Measurements from ENCODE around the gene MCF2L. TPM values are rescaled to one million over a fixed set of nuclear protein-coding genes. Genes with fewer than 3 reads are reported as not detected.

The MCF2L gene
- total and polyA plus RNA-seq, 10 of the 15 experiments (the other 5 are each of a cell fraction or from before 2014, with no cell fraction given): 0.06 to 1.1 (median 0.21) TPM; not detected in 2

DNA sequence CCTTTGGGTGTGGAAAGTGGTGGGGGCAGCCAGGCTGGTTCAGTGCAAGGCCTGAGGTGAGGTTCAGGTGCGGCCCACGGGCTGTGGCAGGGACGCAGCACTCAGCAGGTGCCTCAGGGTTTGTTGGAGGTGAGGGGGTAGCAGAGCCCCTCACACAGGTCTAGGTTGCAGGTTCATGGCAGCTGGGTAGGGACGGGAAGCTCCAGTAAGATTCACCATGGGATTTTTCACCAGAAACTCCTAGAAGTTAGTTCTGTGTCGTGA lies 14.0 kb downstream of the MCF2L start:
- ChIA-PET RAD21 (ENCODE audit: unreplicated experiment) (no interaction called here), POLR2A (no interaction called here), CTCF (no interaction called here), SMC1A (ENCODE audit: uncharacterized antibody, unreplicated experiment) (no interaction called here)
- FAIRE-seq (no peak), ATAC-seq (no peak), DNase-seq (ENCODE audit: low read depth, low spot score) (no peak)
- no peaks in the 10 kb centered on the region for H3K4me1 ChIP-seq (ENCODE audit: control insufficient read depth, insufficient read depth, low read length)
- 26% methylated on average over 5 of the region's 5 CpGs for WGBS (ENCODE audit: insufficient coverage, insufficient replicate concordance, low lambda C conversion rate, missing lambda C conversion rate)
- intact Hi-C loops (cut with micrococcal nuclease; ENCODE audit: unreplicated experiment) (no loop called here), in situ Hi-C loops (cut with MboI) (no loop called here)
- H3K79me2 ChIP-seq (ENCODE audit: control insufficient read depth, insufficient read depth, low read length): no peaks in the 10 kb centered on the region
- H3K27ac ChIP-seq (ENCODE audit: control insufficient read depth, insufficient read depth): no peak overlapping the region
- BruUV-seq (replicated peaks): no TSS peak
- no peaks in the 10 kb centered on the region for H3K9me3 ChIP-seq (replicated peaks; ENCODE audit: control insufficient read depth, insufficient read depth, low read length)
- no peak overlapping the region for H3K4me3 ChIP-seq
- H3K27me3 ChIP-seq (replicated peaks in 1 of 2; ENCODE audit: control insufficient read depth in 2 of 2, insufficient read depth in 2 of 2, low read length in 1 of 2): no peaks in the 10 kb centered on the region
- H4K20me1 ChIP-seq (ENCODE audit: control insufficient read depth, insufficient read depth): no peaks in the 10 kb centered on the region
- no peak overlapping the region for H3K9ac ChIP-seq (ENCODE audit: control insufficient read depth, insufficient read depth, low read length)
- no peak overlapping the region for H2AFZ ChIP-seq (ENCODE audit: control insufficient read depth, low read depth, low read length)
- TF ChIP-seq BACH1 (IDR thresholded peaks at IDR 0.05; ENCODE audit: borderline replicate concordance) (no peak), ETV6 (conservative IDR thresholded peaks at IDR 0.05 in 1 of 2, IDR thresholded peaks at IDR 0.05 in 1 of 2; ENCODE audit: borderline replicate concordance in 1 of 2, low read depth in 1 of 2) (no peak), RFX5 (IDR thresholded peaks at IDR 0.05; ENCODE audit: low read depth, low read length) (no peak), POU2F2 (IDR thresholded peaks at IDR 0.05; ENCODE audit: borderline replicate concordance, low read depth, low read length) (no peak), NR2C1 (IDR thresholded peaks at IDR 0.05) (no peak), TAF1 (IDR thresholded peaks at IDR 0.05; ENCODE audit: borderline replicate concordance, low read depth, low read length) (no peak)
- TF ChIP-seq, protein P1, sequence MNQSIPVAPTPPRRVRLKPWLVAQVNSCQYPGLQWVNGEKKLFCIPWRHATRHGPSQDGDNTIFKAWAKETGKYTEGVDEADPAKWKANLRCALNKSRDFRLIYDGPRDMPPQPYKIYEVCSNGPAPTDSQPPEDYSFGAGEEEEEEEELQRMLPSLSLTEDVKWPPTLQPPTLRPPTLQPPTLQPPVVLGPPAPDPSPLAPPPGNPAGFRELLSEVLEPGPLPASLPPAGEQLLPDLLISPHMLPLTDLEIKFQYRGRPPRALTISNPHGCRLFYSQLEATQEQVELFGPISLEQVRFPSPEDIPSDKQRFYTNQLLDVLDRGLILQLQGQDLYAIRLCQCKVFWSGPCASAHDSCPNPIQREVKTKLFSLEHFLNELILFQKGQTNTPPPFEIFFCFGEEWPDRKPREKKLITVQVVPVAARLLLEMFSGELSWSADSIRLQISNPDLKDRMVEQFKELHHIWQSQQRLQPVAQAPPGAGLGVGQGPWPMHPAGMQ (IDR thresholded peaks at IDR 0.05; ENCODE audit: borderline replicate concordance): no peak
- H3K36me3 ChIP-seq (ENCODE audit: control insufficient read depth in 2 of 2, insufficient read depth in 2 of 2, low read length in 1 of 2): no peaks in the 10 kb centered on the region
- H3K4me2 ChIP-seq (ENCODE audit: control insufficient read depth, insufficient read depth): no peak overlapping the region
